Peyer's patch (tissue), 4 donors: ENCODE results near the gene DIAPH2.

Source experiments
- POLR2A ChIP-seq, 2 donors: fragments of 450-650 bp; IDR thresholded peaks; one replicate each; pipeline ENCODE4 v1.5.1; 2017; ENCODE audit warnings: antibody characterized with exemption in 2 of 2, mild to moderate bottlenecking in 2 of 2, moderate library complexity in 2 of 2
- TF ChIP-seq, protein P1 (sequence below), 6 experiments: fragments of 450-650 bp in 4 of 6; fragments of 200-600 bp in 2 of 6; sonication (generic) in 1 of 6; IDR thresholded peaks; one replicate each; pipeline ENCODE4 v1.5.1; 2017 to 2019; ENCODE audit warnings: antibody characterized with exemption in 6 of 6, mild to moderate bottlenecking in 3 of 6, moderate library complexity in 1 of 6

DNA sequence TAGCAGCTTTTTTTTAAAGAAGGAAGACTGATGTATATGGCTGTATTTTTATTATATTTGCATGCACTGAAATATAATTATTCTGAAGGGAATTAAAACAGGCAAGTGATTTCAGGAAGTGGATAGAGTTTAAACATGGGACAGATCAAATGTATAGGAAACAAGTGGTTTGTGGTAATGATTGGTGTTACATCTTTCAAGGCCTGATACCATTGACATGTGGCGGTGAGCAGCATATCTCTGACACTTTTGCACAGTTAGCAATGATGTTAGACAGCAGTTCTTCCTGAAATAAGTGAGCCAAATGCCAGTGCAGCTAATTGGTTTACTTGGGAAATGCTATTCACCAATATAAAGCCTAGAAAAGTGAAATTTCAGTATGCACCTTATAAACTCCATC, 471.2 kb downstream of the DIAPH2 start:
- TF ChIP-seq, protein P1, sequence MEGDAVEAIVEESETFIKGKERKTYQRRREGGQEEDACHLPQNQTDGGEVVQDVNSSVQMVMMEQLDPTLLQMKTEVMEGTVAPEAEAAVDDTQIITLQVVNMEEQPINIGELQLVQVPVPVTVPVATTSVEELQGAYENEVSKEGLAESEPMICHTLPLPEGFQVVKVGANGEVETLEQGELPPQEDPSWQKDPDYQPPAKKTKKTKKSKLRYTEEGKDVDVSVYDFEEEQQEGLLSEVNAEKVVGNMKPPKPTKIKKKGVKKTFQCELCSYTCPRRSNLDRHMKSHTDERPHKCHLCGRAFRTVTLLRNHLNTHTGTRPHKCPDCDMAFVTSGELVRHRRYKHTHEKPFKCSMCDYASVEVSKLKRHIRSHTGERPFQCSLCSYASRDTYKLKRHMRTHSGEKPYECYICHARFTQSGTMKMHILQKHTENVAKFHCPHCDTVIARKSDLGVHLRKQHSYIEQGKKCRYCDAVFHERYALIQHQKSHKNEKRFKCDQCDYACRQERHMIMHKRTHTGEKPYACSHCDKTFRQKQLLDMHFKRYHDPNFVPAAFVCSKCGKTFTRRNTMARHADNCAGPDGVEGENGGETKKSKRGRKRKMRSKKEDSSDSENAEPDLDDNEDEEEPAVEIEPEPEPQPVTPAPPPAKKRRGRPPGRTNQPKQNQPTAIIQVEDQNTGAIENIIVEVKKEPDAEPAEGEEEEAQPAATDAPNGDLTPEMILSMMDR (IDR thresholded peaks at IDR 0.05): no peak
- TF ChIP-seq POLR2A (IDR thresholded peaks at IDR 0.05): no peak
